ENCODE results near the gene ADCK2.

The ADCK2 gene, protein sequence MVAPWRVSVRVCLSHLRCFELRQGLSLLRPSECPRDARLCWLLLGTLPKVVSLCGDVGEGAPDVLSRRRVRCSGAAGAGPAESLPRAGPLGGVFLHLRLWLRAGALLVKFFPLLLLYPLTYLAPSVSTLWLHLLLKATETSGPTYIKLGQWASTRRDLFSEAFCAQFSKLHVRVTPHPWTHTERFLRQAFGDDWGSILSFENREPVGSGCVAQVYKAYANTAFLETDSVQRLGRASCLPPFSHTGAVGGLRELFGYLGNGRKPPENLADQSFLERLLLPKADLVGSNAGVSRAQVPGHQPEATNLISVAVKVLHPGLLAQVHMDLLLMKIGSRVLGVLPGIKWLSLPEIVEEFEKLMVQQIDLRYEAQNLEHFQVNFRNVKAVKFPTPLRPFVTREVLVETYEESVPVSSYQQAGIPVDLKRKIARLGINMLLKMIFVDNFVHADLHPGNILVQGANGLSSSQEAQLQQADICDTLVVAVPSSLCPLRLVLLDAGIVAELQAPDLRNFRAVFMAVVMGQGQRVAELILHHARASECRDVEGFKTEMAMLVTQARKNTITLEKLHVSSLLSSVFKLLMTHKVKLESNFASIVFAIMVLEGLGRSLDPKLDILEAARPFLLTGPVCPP

DNA sequence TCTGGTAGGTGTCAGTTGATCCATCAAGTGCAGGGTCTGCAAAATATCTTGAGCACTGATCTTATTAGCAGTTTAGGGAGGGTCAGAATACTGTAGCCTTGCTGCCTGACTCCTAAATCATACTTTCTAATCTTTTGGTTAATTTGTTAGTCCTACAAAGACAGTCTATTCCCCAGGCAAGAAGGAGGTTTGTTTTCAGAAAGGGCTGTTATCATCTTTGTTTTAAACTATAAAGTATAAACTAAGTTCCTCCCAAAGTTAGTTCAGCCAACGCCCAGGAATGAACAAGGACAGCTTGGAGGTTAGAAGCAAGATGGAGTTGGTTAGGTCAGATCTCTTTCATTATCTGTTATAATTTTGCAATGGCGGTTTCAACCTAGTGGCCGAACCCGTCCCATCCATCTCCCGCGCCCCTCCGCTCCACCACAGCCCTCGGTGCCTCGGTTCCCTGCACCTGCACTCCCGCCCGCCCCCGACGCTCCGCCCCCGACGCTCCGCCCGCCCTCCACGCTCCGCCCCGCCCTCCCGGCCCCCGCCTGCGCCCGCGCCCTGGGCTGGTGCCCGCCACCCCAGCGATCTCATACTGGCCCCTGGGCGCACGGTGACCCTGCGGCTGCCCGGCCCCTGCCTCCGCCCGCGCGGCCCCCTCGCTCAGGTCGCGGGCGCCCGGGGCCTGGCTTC, at the start of gene ADCK2:
Gene ADCK2 (plus strand): TSS at position 564 of the 681 bp plus-strand sequence. CDS start 386 bp downstream, outside the sequence.
- in situ Hi-C loops (cut with HindIII; ENCODE audit: low sequenced_read_pairs): no loop called here

DNA sequence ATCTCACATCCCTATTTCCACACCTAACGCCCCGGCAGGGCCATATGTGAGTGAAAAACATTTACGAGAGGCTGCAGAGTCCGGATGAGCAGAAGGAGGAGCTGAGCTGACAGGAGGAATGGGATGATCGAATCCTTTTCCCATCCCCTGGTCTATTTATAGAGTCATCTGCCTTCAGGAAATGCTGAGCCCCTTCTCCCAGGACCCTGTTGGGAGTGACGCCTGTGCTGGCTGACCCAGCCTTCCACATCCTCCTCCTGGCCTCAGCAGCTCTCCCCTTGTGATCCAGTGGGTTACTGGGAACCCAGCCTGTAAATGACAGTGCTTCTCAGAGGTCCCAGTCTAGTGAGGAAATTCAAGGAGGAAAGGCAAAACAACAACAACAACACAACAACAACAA, 48.8 kb upstream of the ADCK2 start:
- in situ Hi-C loops (cut with HindIII; ENCODE audit: low sequenced_read_pairs): no loop called here

DNA sequence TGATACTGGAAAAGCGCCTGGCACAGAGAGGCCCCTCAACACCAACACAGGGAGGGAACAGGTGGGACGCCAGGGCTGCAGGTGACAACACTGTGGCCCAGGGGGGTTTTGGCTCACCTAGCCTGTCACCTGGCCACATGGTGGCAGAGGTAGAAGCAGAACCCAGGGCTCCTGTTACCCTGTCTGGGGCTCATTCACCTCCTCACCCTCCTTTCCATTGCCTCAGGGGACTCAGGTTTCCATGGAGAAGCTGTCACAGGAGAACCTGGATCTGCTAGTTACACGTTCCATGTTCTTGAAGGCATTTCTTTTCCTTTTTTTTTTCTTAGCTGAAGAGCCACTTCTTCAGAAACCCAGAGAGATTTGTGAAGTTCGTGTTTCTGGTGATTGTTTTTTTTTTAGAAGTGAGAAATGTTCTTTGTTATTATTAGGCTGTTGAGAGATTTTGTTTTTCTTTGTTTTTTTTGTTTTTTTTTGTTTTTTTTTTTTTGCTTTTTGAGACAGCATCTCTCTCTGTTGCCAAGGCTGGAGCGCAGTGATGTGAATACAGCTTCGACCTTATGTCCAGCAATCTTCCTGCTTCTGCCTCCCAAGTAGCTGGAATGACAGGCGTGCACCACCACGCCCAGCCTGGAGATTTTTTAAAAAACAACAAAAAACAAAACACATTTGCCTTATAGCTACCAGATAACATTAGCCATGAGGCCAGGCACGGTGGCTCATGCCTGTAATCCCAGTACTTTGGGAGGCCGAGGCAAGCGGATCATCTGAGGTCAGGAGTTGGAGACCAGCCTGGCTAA, 48.2 kb upstream of the ADCK2 start:
- in situ Hi-C loops (cut with HindIII; ENCODE audit: low sequenced_read_pairs): loop anchor here (5.0 kb wide), 1 partner anchor 87 kb away; no protein-coding TSS in a partner anchor

DNA sequence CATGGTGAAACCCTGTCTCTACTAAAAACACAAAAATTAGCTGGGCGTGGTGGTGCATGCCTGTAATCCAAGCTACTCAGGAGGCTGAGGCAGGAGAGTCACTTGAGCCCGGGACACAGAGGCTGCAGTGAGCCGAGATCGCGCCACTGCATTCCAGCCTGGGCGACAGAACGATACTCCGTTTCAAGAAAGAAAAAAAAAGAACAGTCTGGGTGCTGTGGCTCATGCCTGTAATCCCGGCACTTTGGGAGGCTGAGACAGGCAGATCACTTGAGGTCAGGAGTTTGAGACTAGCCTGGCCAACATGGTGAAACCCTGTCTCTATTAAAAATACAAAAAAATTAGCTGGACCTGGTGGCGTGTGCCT, 47.6 kb upstream of the ADCK2 start:
- in situ Hi-C loops (cut with HindIII; ENCODE audit: low sequenced_read_pairs): loop anchor here (5.0 kb wide), 1 partner anchor 88 kb away; no protein-coding TSS in a partner anchor

DNA sequence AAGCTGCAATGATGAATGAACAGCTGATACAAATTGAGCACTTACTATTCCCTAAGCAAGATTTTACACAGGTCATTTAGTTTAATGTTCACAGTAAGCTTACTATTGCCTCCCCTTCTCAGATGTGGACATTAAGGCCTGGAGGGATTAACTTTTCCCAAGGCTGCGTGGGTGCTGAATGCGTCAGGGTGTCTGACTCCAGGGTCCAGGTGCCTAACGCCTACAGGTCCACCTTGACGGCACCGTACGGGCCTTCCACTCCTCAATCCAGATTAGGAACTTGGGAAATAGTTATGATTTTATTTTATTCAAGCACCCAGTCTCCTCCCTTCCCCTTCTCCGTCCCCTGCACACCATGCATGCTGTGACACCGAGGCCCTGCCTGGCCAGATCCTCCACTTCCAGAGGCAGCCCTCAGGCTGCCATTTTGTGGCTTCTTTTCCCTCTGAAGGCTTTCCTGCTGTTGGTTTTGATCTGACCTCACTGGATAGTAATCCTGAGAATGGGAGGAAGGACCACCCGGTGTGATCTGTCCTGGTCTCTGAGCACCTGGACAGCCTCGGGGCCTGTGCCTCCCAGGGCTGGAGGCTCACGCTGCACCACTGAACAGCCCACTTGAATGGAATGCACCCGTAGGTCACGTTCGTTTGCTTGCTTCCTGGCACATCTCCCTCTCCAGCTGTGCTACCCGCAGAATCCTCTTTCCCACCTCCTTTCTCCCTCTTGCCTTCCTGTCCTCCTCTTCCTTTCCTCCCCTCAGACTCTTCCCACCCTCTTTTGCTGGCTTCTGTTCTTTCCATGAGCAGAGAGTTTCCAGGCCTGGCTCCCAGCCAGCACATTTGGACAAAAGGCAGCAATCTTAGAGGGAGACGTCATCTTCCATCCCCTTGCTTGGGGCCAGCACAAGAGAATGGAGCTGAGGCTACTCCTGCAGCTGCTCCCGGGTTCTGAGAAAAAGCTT, 46.6 kb upstream of the ADCK2 start:
- in situ Hi-C loops (cut with HindIII; ENCODE audit: low sequenced_read_pairs): loop anchor here (5.0 kb wide), 1 partner anchor 89 kb away; no protein-coding TSS in a partner anchor

DNA sequence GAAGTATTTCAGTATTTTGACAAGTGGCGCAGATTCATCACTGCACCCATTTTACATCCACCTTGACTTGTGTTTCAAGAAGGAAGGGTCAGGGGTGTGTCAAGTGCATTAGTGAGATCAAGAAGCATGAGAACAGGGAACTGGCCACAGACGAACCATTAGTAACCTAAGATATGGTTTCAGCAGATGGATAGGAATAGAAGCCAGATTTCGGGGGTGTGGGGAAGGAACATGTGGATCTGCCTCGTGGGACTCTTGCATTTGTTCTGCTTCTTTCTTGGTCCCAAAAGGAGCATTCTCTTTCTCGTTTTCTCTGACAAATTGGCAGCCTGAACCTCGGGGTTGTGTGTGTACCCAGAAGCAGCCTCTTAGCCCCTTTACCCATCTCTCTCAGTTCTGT, 41.7 kb upstream of the ADCK2 start:
- in situ Hi-C loops (cut with HindIII; ENCODE audit: low sequenced_read_pairs): no loop called here

DNA sequence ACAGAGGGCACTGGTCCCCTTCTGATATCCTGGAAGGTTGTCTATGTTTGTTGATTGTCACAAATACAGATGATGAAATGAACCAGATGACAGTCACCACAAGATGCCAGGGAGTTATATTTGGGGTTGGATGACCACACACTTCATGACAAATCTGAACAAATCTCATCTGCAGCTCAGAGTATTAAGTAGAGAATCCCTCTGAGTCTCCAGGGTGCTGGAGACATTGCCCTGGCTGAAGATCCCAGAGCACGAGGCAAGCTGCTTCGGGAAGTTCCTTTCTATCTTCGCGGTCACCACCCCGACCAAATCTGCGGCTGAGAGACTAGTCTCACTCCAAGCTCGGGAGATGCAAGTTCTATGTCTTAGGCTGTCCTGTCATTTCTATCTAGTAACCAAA, 41.1 kb upstream of the ADCK2 start:
- in situ Hi-C loops (cut with HindIII; ENCODE audit: low sequenced_read_pairs): no loop called here

DNA sequence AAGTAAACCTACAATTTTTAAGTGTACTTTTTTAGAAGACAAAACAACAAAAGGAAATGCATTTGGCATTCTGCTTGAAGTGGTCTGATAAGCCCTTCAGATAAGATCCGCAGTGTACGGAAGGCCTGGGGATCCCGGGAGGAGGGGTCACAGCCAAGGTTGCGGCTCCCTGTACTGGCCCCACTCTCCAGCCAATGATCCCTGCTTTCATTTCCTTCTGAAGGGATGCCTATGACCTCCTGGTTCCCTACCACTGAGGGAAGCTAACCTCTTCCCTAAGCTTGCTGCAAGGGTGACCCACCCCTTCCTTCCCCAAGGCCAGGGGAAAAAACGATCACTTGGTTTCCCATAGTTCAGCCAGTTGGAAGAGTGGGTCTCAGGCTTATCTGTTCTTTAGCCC, 37.4 kb upstream of the ADCK2 start:
- in situ Hi-C loops (cut with HindIII; ENCODE audit: low sequenced_read_pairs): no loop called here

DNA sequence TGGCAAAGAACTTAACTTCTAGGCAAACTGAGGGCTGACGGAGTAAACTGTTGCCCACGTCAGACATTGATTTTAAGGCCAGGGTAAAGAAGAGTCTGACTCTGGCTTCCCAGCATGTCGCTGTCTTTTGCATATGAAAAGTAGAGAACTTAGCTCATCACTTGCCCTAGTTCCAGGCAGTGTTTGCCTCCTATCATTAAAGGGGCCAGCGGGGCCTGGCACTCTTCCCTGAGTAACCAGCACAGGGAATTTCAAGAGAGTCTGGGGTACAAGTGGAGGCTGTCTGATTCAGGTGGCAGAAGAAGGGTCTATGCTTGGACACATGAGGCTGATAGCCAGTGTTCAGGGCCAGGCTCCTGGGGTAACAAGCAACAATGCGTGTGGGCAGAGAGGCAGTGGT, 36.9 kb upstream of the ADCK2 start:
- in situ Hi-C loops (cut with HindIII; ENCODE audit: low sequenced_read_pairs): no loop called here

DNA sequence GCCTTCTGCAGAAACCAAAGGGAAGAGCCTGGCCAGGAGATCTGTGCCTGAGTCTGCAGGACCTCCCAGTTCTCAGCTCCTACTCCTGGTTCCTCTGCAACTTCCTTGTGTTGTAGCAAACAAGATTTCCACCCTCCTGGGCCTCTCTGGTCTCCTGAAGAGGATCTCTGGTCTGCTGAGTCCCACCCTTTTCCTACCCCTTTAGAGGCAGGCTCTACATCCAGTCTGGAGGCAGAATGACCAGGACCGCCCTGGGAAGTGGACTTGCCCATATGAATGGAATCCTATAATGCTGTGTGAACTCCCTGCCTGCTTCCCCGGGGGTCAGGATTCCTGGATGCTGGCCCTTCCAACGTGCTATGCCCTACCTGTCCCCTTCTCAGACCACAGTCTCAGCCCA, 35.3 kb upstream of the ADCK2 start:
- in situ Hi-C loops (cut with HindIII; ENCODE audit: low sequenced_read_pairs): no loop called here

DNA sequence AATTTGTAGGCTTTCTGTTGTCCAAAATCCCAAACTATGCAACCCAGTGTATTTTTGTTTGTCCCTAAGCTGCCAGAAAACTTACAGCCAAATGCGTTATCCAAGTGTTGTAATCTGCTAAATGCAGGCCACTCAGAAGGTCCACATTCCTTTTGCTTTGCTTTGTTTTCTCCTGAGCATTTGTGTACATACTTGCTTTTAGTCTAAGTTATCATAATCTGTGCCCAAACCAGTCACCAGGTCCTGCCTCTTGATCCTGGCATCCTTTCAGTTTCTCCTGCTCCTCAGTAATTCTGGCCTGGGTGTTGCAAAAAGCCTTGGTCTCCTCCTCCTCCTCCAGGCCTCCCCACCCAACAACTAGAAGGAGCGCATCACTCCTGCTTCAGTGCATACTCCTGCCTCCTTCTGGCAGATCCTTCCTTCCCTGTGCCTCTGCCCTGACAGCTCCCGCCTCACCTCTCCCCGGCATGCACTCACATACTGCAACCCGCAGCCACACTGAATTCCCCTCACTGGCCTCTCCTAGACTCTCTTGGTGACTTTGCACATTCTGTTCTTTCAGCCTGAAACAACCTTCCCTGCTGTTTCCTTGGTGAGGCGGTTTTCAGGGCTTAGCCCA, 34.5 kb upstream of the ADCK2 start:
- in situ Hi-C loops (cut with HindIII; ENCODE audit: low sequenced_read_pairs): no loop called here

DNA sequence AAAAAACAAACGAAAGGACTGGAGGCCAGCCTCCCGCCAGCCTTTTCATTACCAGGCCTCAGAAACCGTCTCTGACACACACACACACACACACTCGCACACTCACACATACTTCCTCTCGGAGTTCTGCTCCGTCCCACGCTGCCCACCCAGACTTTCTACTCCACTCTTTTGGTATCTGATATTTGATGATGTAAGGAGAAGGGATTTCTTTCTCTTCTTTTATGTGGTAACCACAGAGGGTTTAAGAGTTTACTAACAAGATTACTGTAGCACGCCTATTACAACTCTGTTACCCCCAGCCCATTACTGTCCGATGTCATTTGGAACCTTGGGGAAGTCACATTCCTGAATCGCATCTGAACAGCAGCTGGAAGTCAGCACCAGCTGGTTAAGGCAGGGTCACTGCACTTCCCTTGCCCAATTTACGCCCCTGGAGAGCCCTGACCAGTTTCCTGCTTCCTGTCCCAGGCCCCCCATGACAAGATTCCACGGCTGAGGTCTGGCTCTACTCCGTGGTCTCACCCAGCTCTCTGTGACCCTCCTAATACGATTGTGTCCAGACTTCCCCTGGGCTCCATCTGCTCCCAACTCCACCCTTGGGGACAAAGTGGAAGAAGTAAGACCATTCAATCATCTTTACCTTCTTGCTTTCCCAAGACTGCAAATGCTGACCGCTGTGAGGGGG, 33.2 kb upstream of the ADCK2 start:
- in situ Hi-C loops (cut with HindIII; ENCODE audit: low sequenced_read_pairs): loop anchor here (10.0 kb wide), 1 partner anchor 115 kb away; no protein-coding TSS in a partner anchor

- in situ Hi-C loops (cut with HindIII; ENCODE audit: low sequenced_read_pairs): loop anchor here (10.0 kb wide), 1 partner anchor 115 kb away; no protein-coding TSS in a partner anchor
Observed at GRCh38 chr7:140640060-140640637, 32.6 kb upstream of the ADCK2 start.

GRCh38 chr7:140640727-140641523, 31.8 kb upstream of the ADCK2 start, which contains the start of gene DENND2A:
Gene DENND2A, minus strand, starts transcription at chr7:140640813. Its CDS starts 38,416 bp downstream, at chr7:140602397.
- in situ Hi-C loops (cut with HindIII; ENCODE audit: low sequenced_read_pairs): loop anchor here (10.0 kb wide), 1 partner anchor 116 kb away; no protein-coding TSS in a partner anchor

DNA sequence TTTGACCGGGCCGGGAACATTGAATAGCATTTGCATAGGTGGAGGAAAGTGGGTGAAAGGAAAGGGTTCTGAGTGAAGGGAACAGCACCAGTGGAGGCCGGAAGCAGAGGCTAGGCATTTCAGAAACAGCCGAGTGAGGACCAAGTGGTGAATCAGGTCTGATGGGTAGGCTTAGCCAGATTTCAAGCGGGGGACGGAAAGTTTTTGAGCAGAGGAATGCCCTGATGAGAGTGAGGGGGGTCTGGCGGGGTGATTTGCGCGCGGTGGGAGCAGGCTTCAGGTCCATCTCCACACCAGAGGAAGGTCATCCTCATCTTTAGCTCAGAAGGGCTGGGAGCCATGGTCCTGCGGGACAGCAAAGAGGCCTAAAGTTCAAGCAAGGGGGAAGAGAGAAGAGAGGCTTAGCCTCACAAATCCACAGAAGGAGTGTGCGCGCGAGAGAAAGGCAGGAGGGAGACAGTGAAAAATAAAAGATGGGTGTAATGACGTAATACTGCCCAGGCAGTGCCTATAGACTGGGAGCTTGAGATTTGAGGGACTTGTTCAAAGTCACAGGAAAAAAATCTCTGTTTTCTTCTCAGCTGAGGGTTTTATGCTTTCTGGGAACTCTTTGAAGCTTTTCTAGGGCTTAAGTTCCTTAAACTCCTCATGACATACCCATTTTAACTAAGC, 31.1 kb upstream of the ADCK2 start:
- in situ Hi-C loops (cut with HindIII; ENCODE audit: low sequenced_read_pairs): loop anchor here (10.0 kb wide), 1 partner anchor 117 kb away; no protein-coding TSS in a partner anchor

DNA sequence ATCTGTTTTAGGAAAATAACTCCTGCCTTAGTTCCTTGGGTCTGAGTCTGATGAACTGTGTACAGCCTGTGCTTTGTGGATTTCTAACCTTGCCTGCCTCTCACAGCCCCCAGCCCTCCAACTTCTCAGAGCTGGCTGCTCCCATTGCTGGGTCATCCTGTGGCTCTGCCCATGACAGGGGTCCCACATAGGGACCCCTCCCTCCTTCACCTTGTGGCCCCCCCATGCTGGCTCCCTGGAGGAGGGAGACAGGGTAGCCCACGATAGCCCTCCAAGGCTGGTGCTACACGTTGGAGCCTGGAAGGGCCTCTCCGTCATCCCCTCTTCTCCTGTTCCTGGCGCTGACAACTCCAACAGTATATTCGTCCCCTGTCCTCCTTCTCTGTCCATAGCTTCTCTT, 29.3 kb upstream of the ADCK2 start:
- in situ Hi-C loops (cut with HindIII; ENCODE audit: low sequenced_read_pairs): loop anchor here (10.0 kb wide), 1 partner anchor 119 kb away; no protein-coding TSS in a partner anchor

All from endothelial cell of hepatic sinusoid (primary cell).